HG02642 (cell line): Measurements from ENCODE around the gene IGF1R.
"Not testable (repeated sequence)": the region's sequence is repeated elsewhere in the genome, so short reads cannot be mapped to it uniquely, and the experiment has no call there.

ENCODE experiments used
- ATAC-seq: cut with Tn5 transposase; IDR thresholded peaks from one replicate; pipeline ENCODE4 v1.9.1; 2021; ENCODE audit warnings: mild to moderate bottlenecking; ENCODE audit not compliant: unreplicated experiment, poor library complexity

IGF1R gene

GRCh38 chr15:99003317-99003716 lies 355.0 kb downstream of the IGF1R start:
- ATAC-seq, result not testable (repeated sequence)

DNA sequence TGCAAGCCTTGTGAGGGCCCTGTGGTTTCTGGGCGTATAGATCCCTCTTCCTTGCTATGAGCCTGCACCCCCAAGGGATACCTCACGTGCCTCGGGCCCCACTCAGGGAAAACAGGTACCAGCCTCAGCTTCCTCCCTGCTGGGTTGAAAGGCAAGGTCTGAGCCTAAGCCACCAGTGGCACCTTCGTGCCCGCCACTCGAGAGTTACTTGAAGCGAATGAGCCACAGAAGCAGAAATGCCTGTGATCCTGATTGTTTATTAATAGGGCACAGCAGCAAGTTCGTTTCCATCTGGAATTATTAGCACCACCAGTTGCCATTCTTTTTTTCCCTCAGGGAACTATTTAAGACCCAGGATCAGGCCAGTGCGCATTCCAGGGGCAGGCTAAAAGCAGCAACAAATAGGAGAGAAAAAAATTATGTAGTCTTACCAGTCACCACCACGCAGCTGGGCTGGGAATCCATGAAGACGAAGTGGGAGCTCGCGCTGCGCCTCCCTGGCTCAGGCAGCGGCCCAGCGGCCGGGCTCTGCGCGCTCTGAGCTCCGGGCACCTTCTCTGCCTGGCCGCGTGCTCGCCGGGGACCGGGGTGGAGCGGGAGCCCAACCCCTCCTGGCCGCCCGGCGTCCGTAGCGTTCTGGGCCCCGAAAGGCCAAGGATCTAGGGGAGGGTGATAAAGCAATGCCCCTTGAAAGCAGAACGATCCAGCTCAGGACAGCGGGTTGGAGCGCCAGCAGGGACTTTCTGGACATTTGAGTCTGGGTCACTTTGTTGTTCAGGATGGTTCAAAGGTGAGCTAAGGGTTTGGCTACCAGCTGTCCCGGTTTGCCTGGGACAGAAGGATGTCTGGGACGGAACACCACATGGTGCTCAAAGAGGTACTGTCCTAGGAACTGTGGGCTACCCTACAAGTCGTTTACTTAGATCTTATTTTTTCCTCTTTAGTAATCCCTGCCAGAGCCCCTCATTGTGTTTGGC lies 356.9 kb downstream of the IGF1R start:
- ATAC-seq, result not testable (repeated sequence)

DNA sequence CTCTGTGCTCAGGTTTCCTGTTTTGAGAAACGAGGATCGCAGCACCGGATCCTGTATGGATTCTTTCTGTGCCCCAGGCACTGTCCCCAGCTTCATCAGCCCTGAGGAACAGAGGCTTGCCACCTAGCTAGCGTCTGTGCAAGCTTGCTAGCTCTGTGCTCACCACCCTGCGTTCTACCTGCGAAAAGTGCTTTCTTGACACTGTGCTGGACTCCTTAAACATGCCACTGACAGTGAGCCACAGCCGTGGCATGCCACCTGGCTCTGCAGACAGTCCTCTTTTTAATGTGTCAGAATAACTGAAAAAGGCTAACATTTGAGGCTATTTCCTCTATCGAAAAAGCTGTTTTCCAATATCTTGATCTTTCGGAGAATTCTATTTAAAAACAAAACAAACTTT lies 357.8 kb downstream of the IGF1R start:
- no peak for ATAC-seq

DNA sequence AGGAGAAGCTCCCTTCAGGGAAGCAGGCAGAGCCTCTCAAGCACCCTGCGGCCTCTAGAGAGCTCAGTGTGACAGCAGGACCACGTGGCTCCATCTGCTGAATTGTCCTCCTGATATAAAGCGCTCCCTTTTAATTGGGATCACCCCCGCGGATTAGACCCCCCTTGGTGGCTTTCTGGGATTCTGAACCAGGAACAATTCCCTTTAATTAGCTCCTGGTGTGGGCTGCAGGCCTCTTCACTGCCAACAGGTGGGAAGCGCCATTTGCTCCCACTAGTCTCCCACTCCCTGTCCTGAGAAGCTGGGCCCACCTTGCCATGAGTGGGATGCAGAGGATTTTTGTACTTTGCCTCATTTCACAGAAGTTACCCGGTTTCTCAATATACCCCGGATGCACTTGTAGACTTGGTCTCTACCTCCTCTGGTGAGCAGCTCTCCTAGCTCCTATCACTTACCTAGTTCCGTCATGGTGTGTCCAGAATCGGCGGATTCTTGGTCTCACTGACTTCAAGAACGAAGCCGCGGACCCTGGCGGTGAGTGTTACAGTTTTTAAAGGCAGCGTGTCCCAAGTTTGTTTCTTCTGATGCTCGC lies 358.7 kb downstream of the IGF1R start:
- no peak for ATAC-seq

DNA sequence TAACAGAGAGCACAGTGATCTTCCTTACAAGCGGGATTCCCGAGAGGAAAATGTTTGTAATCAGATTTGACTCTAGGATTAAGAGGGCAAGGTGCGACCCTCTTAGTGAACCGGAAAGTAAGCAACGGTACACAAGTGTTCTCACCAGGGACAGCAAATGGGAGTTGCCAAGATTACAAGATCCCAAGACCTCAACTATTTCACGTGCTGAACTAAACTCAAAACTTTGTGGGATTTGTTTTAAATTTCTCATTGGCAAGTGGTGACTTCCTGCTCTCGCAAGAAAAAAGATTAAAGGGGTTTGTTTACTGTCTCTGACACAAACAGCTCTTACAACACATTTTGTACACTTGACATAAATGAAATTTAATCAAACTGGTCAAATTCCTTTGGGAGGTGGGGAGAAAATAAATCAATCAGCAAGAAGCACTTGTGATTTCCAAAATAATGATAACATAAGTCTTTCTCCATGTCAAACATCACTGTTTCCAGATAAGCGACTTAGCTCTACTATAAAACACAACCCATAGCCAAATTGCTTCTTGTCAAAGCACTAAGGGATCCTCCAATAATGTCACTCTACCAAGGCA lies 361.5 kb downstream of the IGF1R start:
- ATAC-seq, result no peak

DNA sequence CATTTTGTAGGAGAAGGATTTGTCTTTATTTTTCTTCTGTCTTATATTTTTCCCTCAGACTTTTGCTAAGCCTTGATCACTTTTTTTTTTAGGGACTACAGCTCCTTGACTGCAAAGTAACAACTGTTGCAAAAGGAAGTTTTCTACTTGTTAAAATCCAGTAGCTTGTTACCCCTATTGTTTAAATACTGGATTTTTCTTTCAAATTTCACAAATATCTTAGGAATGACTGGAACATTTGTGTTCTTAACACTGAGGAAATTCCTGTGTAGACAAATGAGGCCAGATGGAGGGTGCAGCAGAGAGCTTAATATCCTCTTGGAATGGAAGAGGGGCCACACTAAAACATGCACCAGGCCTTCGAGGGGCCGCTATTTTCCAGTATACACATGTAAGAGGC lies 362.4 kb downstream of the IGF1R start:
- no peak for ATAC-seq
